Measurements from ENCODE around the gene CRAMP1.
A peak's percentile ranks its signal among the peaks of the same experiment; 100 is the strongest.

The CRAMP1 gene

GRCh38 chr16:1662543-1662942, 50.4 kb downstream of the CRAMP1 start:
- DNase-seq: no peak

- DNase-seq: no peak
These were observed 53.7 kb downstream of the CRAMP1 start for GRCh38 chr16:1665829-1666228.

GRCh38 chr16:1666316-1666715, 54.2 kb downstream of the CRAMP1 start:
- DNase-seq: no peak

GRCh38 chr16:1667271-1667670, 55.1 kb downstream of the CRAMP1 start:
- DNase-seq: no peak

GRCh38 chr16:1667916-1668315, 55.8 kb downstream of the CRAMP1 start:
- DNase-seq: no peak

- DNase-seq: no peak
These were observed 56.6 kb downstream of the CRAMP1 start for GRCh38 chr16:1668612-1669319.

GRCh38 chr16:1669698-1670097, 57.5 kb downstream of the CRAMP1 start:
- no peak for DNase-seq

GRCh38 chr16:1670371-1670770, 58.2 kb downstream of the CRAMP1 start:
- DNase-seq: no peak

- DNase-seq: no peak
These were observed 58.7 kb downstream of the CRAMP1 start for GRCh38 chr16:1670866-1671265.

GRCh38 chr16:1673424-1674151, 61.4 kb downstream of the CRAMP1 start:
- DNase-seq: no peak

GRCh38 chr16:1674306-1674705, 62.1 kb downstream of the CRAMP1 start:
- no peak for DNase-seq

GRCh38 chr16:1674751-1675664, 62.8 kb downstream of the CRAMP1 start:
- DNase-seq: no peak

- DNase-seq: no peak
These were observed 64.5 kb downstream of the CRAMP1 start for GRCh38 chr16:1676661-1677060.

- DNase-seq: no peak
These were observed 65.2 kb downstream of the CRAMP1 start for GRCh38 chr16:1677339-1677738.

- peak; percentile 83 to 88 for DNase-seq
These were observed 65.9 kb downstream of the CRAMP1 start, which contains the start of gene JPT2 for GRCh38 chr16:1677942-1678499. Gene JPT2, plus strand, starts transcription at chr16:1678279. Its CDS starts 34 bp downstream, at chr16:1678313.

- DNase-seq: no peak
These were observed 66.4 kb downstream of the CRAMP1 start for GRCh38 chr16:1678500-1679098.

GRCh38 chr16:1680361-1680760, 68.2 kb downstream of the CRAMP1 start:
- DNase-seq: no peak

- no peak for DNase-seq
These were observed 68.9 kb downstream of the CRAMP1 start for GRCh38 chr16:1681032-1681431.

GRCh38 chr16:1687427-1688316, 75.5 kb downstream of the CRAMP1 start:
- peak in 1 of 2 experiments; percentile 23 for DNase-seq

- no peak for DNase-seq
These were observed 76.8 kb downstream of the CRAMP1 start for GRCh38 chr16:1688807-1689560.

- no peak for DNase-seq
These were observed 77.7 kb downstream of the CRAMP1 start for GRCh38 chr16:1689853-1690252.
